HCT116 (cell line): ENCODE measurements around the gene RFTN1. TPM values are rescaled to one million over a fixed set of nuclear protein-coding genes. Genes with fewer than 3 reads are reported as not detected.

Experiments used
- ATAC-seq: fragments of 200-7000 bp; cut with Tn5 transposase; 2 replicates; pipeline ENCODE4 v1.9.1; 2020; ENCODE audit warnings: mild to moderate bottlenecking, moderate library complexity
- BruUV-seq: library from RNA; stranded (reverse); fragments of 400-500 nt; replicated peaks from 2 replicates; lab custom pipeline; 2021; lab: Mats Ljungman, UMichigan
- CTCF ChIA-PET: fragments of 300-600 bp; sonication (Branson Sonifier 250); formaldehyde crosslinking; loops from one replicate; lab custom pipeline; 2021; ENCODE audit warnings: antibody characterized with exemption; lab: Charles Lee
- POLR2A ChIA-PET: fragments of 300-600, 350-600 bp; sonication (Branson Sonifier 250); formaldehyde crosslinking; loops from one replicate; lab custom pipeline; 2021; ENCODE audit warnings: antibody characterized with exemption; lab: Charles Lee
- RAD21 ChIA-PET, 2 experiments: fragments of 300-600 bp; sonication (Branson Sonifier 250); formaldehyde crosslinking; loops; one replicate each; lab custom pipeline; 2023; ENCODE audit warnings: low total read pairs in 2 of 2; ENCODE audit not compliant: uncharacterized antibody in 2 of 2, unreplicated experiment in 2 of 2, low non-redundant PET in 1 of 2; lab: Charles Lee
- DNase-seq: peaks from one replicate; pipeline ENCODE4 v3.0.0-alpha.2; 2010; ENCODE audit warnings: low read depth, low spot score
- H2AFZ ChIP-seq: fragments of 200-600 bp; shearing (Covaris generic), sonication (generic); 2 replicates; pipeline ENCODE4 v1.6.1; 2017; ENCODE audit warnings: low read depth, mixed run types, mixed read lengths, antibody characterized with exemption, low read length; ENCODE audit not compliant: poor library complexity, severe bottlenecking
- H3K27ac ChIP-seq: 2 replicates; pipeline ENCODE4 v1.5.1; 2012; ENCODE audit warnings: low read depth, low read length
- H3K27me3 ChIP-seq: fragments of 200-600 bp; sonication (generic); 2 replicates; pipeline ENCODE4 v1.6.1; 2016; ENCODE audit warnings: mixed run types, low read length, mixed read lengths; ENCODE audit not compliant: insufficient read depth
- H3K36me3 ChIP-seq, 2 experiments: fragments of 200-500 bp in 1 of 2; fragments of 200-600 bp in 1 of 2; sonication (Bioruptor generic) in 1 of 2; sonication (generic) in 1 of 2; 2 replicates each; pipeline versions ENCODE4 v1.5.1 to v1.6.1; 2014 to 2016; ENCODE audit warnings: low read length in 2 of 2, inconsistent platforms in 1 of 2, mixed read lengths in 1 of 2, mixed run types in 1 of 2; ENCODE audit not compliant: insufficient read depth in 2 of 2, control insufficient read depth in 1 of 2
- H3K4me1 ChIP-seq, 2 experiments: fragments of 200-600 bp in 1 of 2; sonication (generic) in 1 of 2; 2 replicates each; pipeline versions ENCODE4 v1.5.1 to v1.6.1; 2012 to 2017; ENCODE audit warnings: low read length in 2 of 2, inconsistent platforms in 1 of 2, mild to moderate bottlenecking in 1 of 2, mixed read lengths in 1 of 2, mixed run types in 1 of 2, moderate library complexity in 1 of 2; ENCODE audit not compliant: insufficient read depth in 2 of 2, control insufficient read depth in 1 of 2
- H3K4me2 ChIP-seq: fragments of 200-600 bp; sonication (generic); 2 replicates; pipeline ENCODE4 v1.6.1; 2017; ENCODE audit warnings: mixed run types, low read length, mixed read lengths
- H3K4me3 ChIP-seq, 2 experiments: fragments of 200-600 bp in 1 of 2; sonication (generic) in 1 of 2; replicated peaks in 1 of 2; 2 replicates each; pipeline ENCODE4 v1.5.1; 2011 to 2016; ENCODE audit warnings: low read length in 2 of 2, control low read depth in 1 of 2, low read depth in 1 of 2, mild to moderate bottlenecking in 1 of 2, mixed read lengths in 1 of 2, mixed run types in 1 of 2
- H3K79me2 ChIP-seq: fragments of 200-600 bp; sonication (generic); 2 replicates; pipeline ENCODE4 v1.6.1; 2017; ENCODE audit warnings: mild to moderate bottlenecking, mixed run types, low read length, moderate library complexity, mixed read lengths; ENCODE audit not compliant: insufficient read depth
- H3K9ac ChIP-seq: fragments of 200-600 bp; sonication (generic); 2 replicates; pipeline ENCODE4 v1.6.1; 2016; ENCODE audit warnings: low read length, mixed read lengths
- H3K9me2 ChIP-seq: fragments of 200-600 bp; sonication (generic), shearing (Covaris generic); 2 replicates; pipeline ENCODE4 v1.6.1; 2017; ENCODE audit warnings: mixed run types, mild to moderate bottlenecking, moderate library complexity; ENCODE audit not compliant: insufficient read depth
- H3K9me3 ChIP-seq, 2 experiments: fragments of 200-500 bp in 1 of 2; fragments of 200-600 bp in 1 of 2; sonication (Bioruptor generic) in 1 of 2; sonication (generic) in 1 of 2; 2 replicates each; pipeline ENCODE4 v1.6.1; 2014 to 2017; ENCODE audit warnings: low read length in 2 of 2, mixed read lengths in 2 of 2, inconsistent platforms in 1 of 2, low read depth in 1 of 2, mild to moderate bottlenecking in 1 of 2, mixed run types in 1 of 2, moderate library complexity in 1 of 2; ENCODE audit not compliant: control insufficient read depth in 1 of 2, insufficient read depth in 1 of 2
- H4K20me1 ChIP-seq: fragments of 200-600 bp; sonication (generic), shearing (Covaris generic); 2 replicates; pipeline ENCODE4 v1.6.1; 2017; ENCODE audit warnings: mixed run types, mild to moderate bottlenecking, moderate library complexity; ENCODE audit not compliant: insufficient read depth
- ATF3 ChIP-seq: IDR thresholded peaks from 2 replicates; pipeline ENCODE4 v1.6.1; 2012
- CBX3 ChIP-seq: IDR thresholded peaks from 2 replicates; pipeline ENCODE4 v1.6.1; 2012; ENCODE audit warnings: low read depth
- ELF1 ChIP-seq: IDR thresholded peaks from 2 replicates; pipeline ENCODE4 v1.6.1; 2012; ENCODE audit warnings: low read depth, borderline replicate concordance
- EZH2phosphoT487 ChIP-seq: fragments of 200-600 bp; IDR thresholded peaks from 2 replicates; pipeline ENCODE4 v1.6.1; 2018; ENCODE audit warnings: antibody characterized with exemption, borderline replicate concordance
- JUND ChIP-seq: IDR thresholded peaks from 2 replicates; pipeline ENCODE4 v1.6.1; 2012
- POLR2AphosphoS5 ChIP-seq: IDR thresholded peaks from 2 replicates; pipeline ENCODE4 v1.6.1; 2011; ENCODE audit warnings: mild to moderate bottlenecking, low read depth, low read length, moderate library complexity
- REST ChIP-seq: IDR thresholded peaks from 2 replicates; pipeline ENCODE4 v1.6.1; 2012; ENCODE audit warnings: low read depth
- SIN3A ChIP-seq: IDR thresholded peaks from 2 replicates; pipeline ENCODE4 v1.6.1; 2012; ENCODE audit warnings: low read depth
- ZFX ChIP-seq: fragments of 450-650 bp; IDR thresholded peaks from 2 replicates; pipeline ENCODE4 v1.6.1; 2017
- intact Hi-C: fragments of 100-400 bp; cut with micrococcal nuclease; formaldehyde crosslinking; loops from 2 replicates; pipeline ENCODE4 v1.10.0; 2022
- total RNA-seq: library from RNA; stranded (reverse); gene quantifications from one replicate; pipeline ENCODE4 v1.2.1, GENCODE V29; 2021; ENCODE audit not compliant: unreplicated experiment

Gene RFTN1
- total RNA-seq, 1 experiment from 2014 or later: 3.9 TPM

- Histone ChIP-seq H2AFZ (no peak overlapping the region), H3K36me3 (no peaks in the 10 kb centered on the region), H3K9me3 (no peaks in the 10 kb centered on the region), H3K4me1 (no peaks in the 10 kb centered on the region), H3K27me3 (no peaks in the 10 kb centered on the region), H4K20me1 (no peaks in the 10 kb centered on the region), H3K4me3 (no peak overlapping the region), H3K79me2 (no peaks in the 10 kb centered on the region), H3K9me2 (no peaks in the 10 kb centered on the region), H3K4me2 (no peak overlapping the region), H3K9ac (no peak overlapping the region), H3K27ac (no peak overlapping the region)
- CTCF ChIA-PET: no interaction called here
- BruUV-seq: no TSS peak
- POLR2A ChIA-PET: no interaction called here
- intact Hi-C loops: no loop called here
- DNase-seq (no peak), ATAC-seq (no peak)
- RAD21 ChIA-PET: no interaction called here
- no peak for TF ChIP-seq SIN3A
- TF ChIP-seq EZH2phosphoT487: no peak
- TF ChIP-seq REST: no peak
- TF ChIP-seq POLR2AphosphoS5: no peak
- TF ChIP-seq ELF1: no peak
- TF ChIP-seq JUND: no peak
- TF ChIP-seq ATF3: no peak
- TF ChIP-seq CBX3: no peak
- no peak for TF ChIP-seq ZFX
Observed at GRCh38 chr3:16417945-16418739, 95.4 kb downstream of the RFTN1 start.
